Measurements from ENCODE around the gene MYOF. TPM values are rescaled to one million over a fixed set of nuclear protein-coding genes. Genes with fewer than 3 reads are reported as not detected.
A peak's percentile ranks its signal among the peaks of the same experiment; 100 is the strongest.

MYOF gene
- total and polyA plus RNA-seq, 9 of the 15 experiments (the other 6 are each of a cell fraction or from before 2014, with no cell fraction given): 0.06 to 0.27 TPM; not detected in 7

DNA sequence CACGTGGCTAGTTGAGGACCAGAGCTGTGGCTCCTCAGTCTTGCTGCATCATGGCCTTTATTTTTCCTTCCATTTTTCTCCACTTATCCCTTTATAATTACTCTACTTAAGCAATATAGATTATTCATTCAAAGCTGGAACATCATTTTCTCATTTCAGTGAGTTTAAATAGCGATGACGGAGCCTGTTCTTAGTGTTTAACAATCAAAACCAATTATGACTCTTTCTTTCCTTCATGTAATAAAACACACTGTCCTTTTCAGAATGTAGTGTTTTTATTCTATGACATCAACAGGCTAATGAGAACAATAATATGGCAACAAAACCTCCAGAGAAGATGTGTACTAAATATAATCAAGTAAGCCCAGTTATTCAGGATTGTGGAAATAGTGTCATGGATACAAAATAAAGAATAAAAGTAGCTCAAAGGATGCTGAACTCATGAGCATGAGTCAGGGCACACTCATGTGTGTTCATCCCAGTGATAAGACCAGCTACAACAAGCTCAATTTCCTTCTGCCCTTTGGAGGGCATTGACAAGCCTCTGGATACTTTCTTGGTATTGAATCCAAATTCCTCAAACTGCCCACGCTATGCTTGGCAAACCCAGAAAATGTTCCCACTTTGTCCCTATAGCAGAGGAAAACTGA, 220.0 kb downstream of the MYOF start:
- ATAC-seq (no peak), FAIRE-seq (no peak), DNase-seq (ENCODE audit: extremely low read depth in 1 of 4, low spot score in 3 of 4) (no peak)
- POLR2A ChIA-PET: interaction anchor here (0.5 kb wide), 1 partner anchor 190 kb away, joined by 3 read pairs; no protein-coding TSS in a partner anchor
- no peak overlapping the region for H2AFZ ChIP-seq (ENCODE audit: low read depth, low read length)
- no peak overlapping the region for H3K27ac ChIP-seq (ENCODE audit: extremely low read depth, low read depth, low read length)
- no peaks in the 10 kb centered on the region for H3K9me3 ChIP-seq (replicated peaks; ENCODE audit: control insufficient read depth, insufficient read depth, low read depth, low read length)
- H3K36me3 ChIP-seq (ENCODE audit: control insufficient read depth, insufficient read depth, low read length): no peaks in the 10 kb centered on the region
- H3K4me2 ChIP-seq (ENCODE audit: insufficient read depth, low read length): no peak overlapping the region
- no peak for TF ChIP-seq TAL1 (IDR thresholded peaks at IDR 0.05)
- TF ChIP-seq HOXB6 (CRISPR knock-in tag; IDR thresholded peaks at IDR 0.05; ENCODE audit: borderline replicate concordance): no peak
- TF ChIP-seq ZNF717 (CRISPR knock-in tag; IDR thresholded peaks at IDR 0.05): no peak
- no peak for TF ChIP-seq RBM39 (optimal IDR thresholded peaks at IDR 0.05; ENCODE audit: low read depth, low read length)
- TF ChIP-seq, protein P1, sequence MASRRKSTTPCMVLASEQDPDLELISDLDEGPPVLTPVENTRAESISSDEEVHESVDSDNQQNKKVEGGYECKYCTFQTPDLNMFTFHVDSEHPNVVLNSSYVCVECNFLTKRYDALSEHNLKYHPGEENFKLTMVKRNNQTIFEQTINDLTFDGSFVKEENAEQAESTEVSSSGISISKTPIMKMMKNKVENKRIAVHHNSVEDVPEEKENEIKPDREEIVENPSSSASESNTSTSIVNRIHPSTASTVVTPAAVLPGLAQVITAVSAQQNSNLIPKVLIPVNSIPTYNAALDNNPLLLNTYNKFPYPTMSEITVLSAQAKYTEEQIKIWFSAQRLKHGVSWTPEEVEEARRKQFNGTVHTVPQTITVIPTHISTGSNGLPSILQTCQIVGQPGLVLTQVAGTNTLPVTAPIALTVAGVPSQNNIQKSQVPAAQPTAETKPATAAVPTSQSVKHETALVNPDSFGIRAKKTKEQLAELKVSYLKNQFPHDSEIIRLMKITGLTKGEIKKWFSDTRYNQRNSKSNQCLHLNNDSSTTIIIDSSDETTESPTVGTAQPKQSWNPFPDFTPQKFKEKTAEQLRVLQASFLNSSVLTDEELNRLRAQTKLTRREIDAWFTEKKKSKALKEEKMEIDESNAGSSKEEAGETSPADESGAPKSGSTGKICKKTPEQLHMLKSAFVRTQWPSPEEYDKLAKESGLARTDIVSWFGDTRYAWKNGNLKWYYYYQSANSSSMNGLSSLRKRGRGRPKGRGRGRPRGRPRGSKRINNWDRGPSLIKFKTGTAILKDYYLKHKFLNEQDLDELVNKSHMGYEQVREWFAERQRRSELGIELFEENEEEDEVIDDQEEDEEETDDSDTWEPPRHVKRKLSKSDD (conservative IDR thresholded peaks at IDR 0.05; ENCODE audit: low read length): no peak
- no peak for TF ChIP-seq SPI1 (IDR thresholded peaks at IDR 0.05; ENCODE audit: borderline replicate concordance, low read depth, low read length)
- TF ChIP-seq FOSL1 (tag; conservative IDR thresholded peaks at IDR 0.05): peak; percentile 47
- TF ChIP-seq, protein P2, sequence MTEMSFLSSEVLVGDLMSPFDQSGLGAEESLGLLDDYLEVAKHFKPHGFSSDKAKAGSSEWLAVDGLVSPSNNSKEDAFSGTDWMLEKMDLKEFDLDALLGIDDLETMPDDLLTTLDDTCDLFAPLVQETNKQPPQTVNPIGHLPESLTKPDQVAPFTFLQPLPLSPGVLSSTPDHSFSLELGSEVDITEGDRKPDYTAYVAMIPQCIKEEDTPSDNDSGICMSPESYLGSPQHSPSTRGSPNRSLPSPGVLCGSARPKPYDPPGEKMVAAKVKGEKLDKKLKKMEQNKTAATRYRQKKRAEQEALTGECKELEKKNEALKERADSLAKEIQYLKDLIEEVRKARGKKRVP (CRISPR knock-in tag; IDR thresholded peaks at IDR 0.05): no peak
- no peak for TF ChIP-seq ARID2 (IDR thresholded peaks at IDR 0.05)
- no peak overlapping the region for H3K9ac ChIP-seq (ENCODE audit: insufficient read depth in 1 of 2, low read depth in 2 of 2, low read length in 2 of 2)
- H3K9me1 ChIP-seq (ENCODE audit: control insufficient read depth, insufficient read depth, low read length): no peaks in the 10 kb centered on the region
- no peaks in the 10 kb centered on the region for H4K20me1 ChIP-seq (replicated peaks; ENCODE audit: control insufficient read depth, insufficient read depth, low read length)
- CTCF ChIA-PET (ENCODE audit: low intra/inter-chr PET ratio): no interaction called here
- H3K27me3 ChIP-seq (ENCODE audit: control insufficient read depth in 2 of 2, insufficient read depth in 2 of 2, low read length in 2 of 2): peaks cover 0 to 4% of the 10 kb centered on the region in 2 experiments; a peak in 1 of 5 replicates
- in situ Hi-C loops (cut with MboI): no loop called here
- no peaks in the 10 kb centered on the region for H3K79me2 ChIP-seq (ENCODE audit: control insufficient read depth, insufficient read depth, low read length)
- no TSS peak for BruUV-seq (replicated peaks)
- H3K4me3 ChIP-seq: no peak overlapping the region
- intact Hi-C loops (cut with micrococcal nuclease): no loop called here
- 0% methylated on average over 4 of the region's 4 CpGs for WGBS (ENCODE audit: insufficient coverage, low coverage, missing lambda C conversion rate)
- H3K4me1 ChIP-seq (replicated peaks in 1 of 2; ENCODE audit: control insufficient read depth in 2 of 2, insufficient read depth in 2 of 2, low read length in 2 of 2): no peaks in the 10 kb centered on the region

Measured in K562 (cell line).